ENCODE measurements around the gene STK32A. TPM values are rescaled to one million over a fixed set of nuclear protein-coding genes. Genes with fewer than 3 reads are reported as not detected.

Gene STK32A
- total RNA-seq, 1 experiment from 2014 or later = 1.2 TPM

GRCh38 chr5:147430628-147431027 lies 195.8 kb downstream of the STK32A start:
- CTCF ChIA-PET = no interaction called here
- Histone ChIP-seq H3K4me2 (ENCODE audit: low read length) (no peak overlapping the region), H3K27me3 (ENCODE audit: insufficient read depth, low read length) (no peaks in the 10 kb centered on the region), H3K79me2 (ENCODE audit: insufficient read depth, low read length) (no peaks in the 10 kb centered on the region), H3K4me3 (replicated peaks in 1 of 2; ENCODE audit: low read depth in 1 of 2, low read length in 2 of 2) (no peak overlapping the region), H3K4me1 (ENCODE audit: control insufficient read depth in 1 of 2, insufficient read depth in 2 of 2, low read length in 2 of 2) (no peaks in the 10 kb centered on the region), H3K36me3 (ENCODE audit: control insufficient read depth in 1 of 2, insufficient read depth in 2 of 2, low read length in 2 of 2) (no peaks in the 10 kb centered on the region), H2AFZ (ENCODE audit: low read depth, low read length, poor library complexity, severe bottlenecking) (no peak overlapping the region), H3K9me2 (ENCODE audit: insufficient read depth) (no peaks in the 10 kb centered on the region), H4K20me1 (ENCODE audit: insufficient read depth) (no peaks in the 10 kb centered on the region), H3K9me3 (ENCODE audit: control insufficient read depth in 1 of 2, insufficient read depth in 1 of 2, low read depth in 1 of 2, low read length in 2 of 2) (no peaks in the 10 kb centered on the region), H3K9ac (ENCODE audit: low read length) (no peak overlapping the region), H3K27ac (ENCODE audit: low read depth, low read length) (no peak overlapping the region)
- no peak for ATAC-seq
- intact Hi-C loops (cut with micrococcal nuclease) = no loop called here
- no TSS peak for BruUV-seq (replicated peaks)
- no peak for DNase-seq (ENCODE audit: low read depth, low spot score)
- POLR2A ChIA-PET = no interaction called here
- no peak for TF ChIP-seq CBX3 (IDR thresholded peaks at IDR 0.05; ENCODE audit: low read depth)
- TF ChIP-seq ZNF274 (IDR thresholded peaks at IDR 0.05; ENCODE audit: low read depth, low read length) = no peak
- no peak for TF ChIP-seq ZBTB33 (IDR thresholded peaks at IDR 0.05; ENCODE audit: extremely low read depth, insufficient replicate concordance, low read length)
- TF ChIP-seq POLR2A (IDR thresholded peaks at IDR 0.05; ENCODE audit: borderline replicate concordance, extremely low read depth, insufficient read depth, insufficient read length) = no peak
- RAD21 ChIA-PET (ENCODE audit: low non-redundant PET in 1 of 2, low total read pairs in 2 of 2, uncharacterized antibody in 2 of 2, unreplicated experiment in 2 of 2) = no interaction called here

- Histone ChIP-seq H3K36me3 (ENCODE audit: control insufficient read depth in 1 of 2, insufficient read depth in 2 of 2, low read length in 2 of 2) (no peaks in the 10 kb centered on the region), H2AFZ (ENCODE audit: low read depth, low read length, poor library complexity, severe bottlenecking) (no peak overlapping the region), H4K20me1 (ENCODE audit: insufficient read depth) (no peaks in the 10 kb centered on the region), H3K4me3 (replicated peaks in 1 of 2; ENCODE audit: low read depth in 1 of 2, low read length in 2 of 2) (no peak overlapping the region), H3K9me3 (ENCODE audit: control insufficient read depth in 1 of 2, insufficient read depth in 1 of 2, low read depth in 1 of 2, low read length in 2 of 2) (no peaks in the 10 kb centered on the region), H3K9me2 (ENCODE audit: insufficient read depth) (no peaks in the 10 kb centered on the region), H3K4me1 (ENCODE audit: control insufficient read depth in 1 of 2, insufficient read depth in 2 of 2, low read length in 2 of 2) (no peaks in the 10 kb centered on the region), H3K27me3 (ENCODE audit: insufficient read depth, low read length) (no peaks in the 10 kb centered on the region), H3K27ac (ENCODE audit: low read depth, low read length) (no peak overlapping the region), H3K79me2 (ENCODE audit: insufficient read depth, low read length) (no peaks in the 10 kb centered on the region), H3K4me2 (ENCODE audit: low read length) (no peak overlapping the region), H3K9ac (ENCODE audit: low read length) (no peak overlapping the region)
- ChIA-PET RAD21 (ENCODE audit: low non-redundant PET in 1 of 2, low total read pairs in 2 of 2, uncharacterized antibody in 2 of 2, unreplicated experiment in 2 of 2) (no interaction called here), CTCF (no interaction called here), POLR2A (no interaction called here)
- intact Hi-C loops (cut with micrococcal nuclease) = no loop called here
- ATAC-seq (no peak), DNase-seq (ENCODE audit: low read depth, low spot score) (no peak)
- BruUV-seq (replicated peaks) = no TSS peak
- TF ChIP-seq TCF7L2 (IDR thresholded peaks at IDR 0.05; ENCODE audit: borderline replicate concordance, extremely low read depth, insufficient read depth, insufficient read length) (no peak), POLR2A (IDR thresholded peaks at IDR 0.05; ENCODE audit: borderline replicate concordance, extremely low read depth, insufficient read depth, insufficient read length) (no peak), JUND (IDR thresholded peaks at IDR 0.05) (no peak), ZNF274 (IDR thresholded peaks at IDR 0.05; ENCODE audit: low read depth, low read length) (no peak), ZBTB33 (IDR thresholded peaks at IDR 0.05; ENCODE audit: extremely low read depth, insufficient replicate concordance, low read length) (no peak), EZH2 (IDR thresholded peaks at IDR 0.05) (no peak), MAX (IDR thresholded peaks at IDR 0.05) (no peak), EZH2phosphoT487 (IDR thresholded peaks at IDR 0.05; ENCODE audit: borderline replicate concordance) (no peak), EGR1 (IDR thresholded peaks at IDR 0.05; ENCODE audit: low read depth) (no peak), POLR2AphosphoS5 (IDR thresholded peaks at IDR 0.05; ENCODE audit: low read depth, low read length) (no peak), ATF3 (IDR thresholded peaks at IDR 0.05) (no peak), SP1 (IDR thresholded peaks at IDR 0.05; ENCODE audit: low read depth) (no peak), FOSL1 (IDR thresholded peaks at IDR 0.05; ENCODE audit: low read depth) (no peak)
Measured at GRCh38 chr5:147431586-147431985, 196.8 kb downstream of the STK32A start.
